Activated T-helper 2 cell treated with anti-CD3 and anti-CD28 coated beads, Interferon-gamma antibody, Interleukin-2, Interleukin-4, amounts not matched to agents 10 μg/mL and 5 μg/mL and 100 μg/mL, durations not matched to agents 14 hours and 24 hours and 36 hours (primary cell): ENCODE measurements around the gene SLC44A4. TPM values are rescaled to one million over a fixed set of nuclear protein-coding genes. Genes with fewer than 3 reads are reported as not detected.
"Not testable (repeated sequence)": the region's sequence is repeated elsewhere in the genome, so short reads cannot be mapped to it uniquely, and the experiment has no call there.

Source experiments
- DNase-seq: peaks from one replicate; pipeline ENCODE4 v3.0.0; 2021; ENCODE audit warnings: low spot score
- H3K27ac Mint-ChIP-seq: one replicate; pipeline ENCODE4 v1.8.0; 2021; ENCODE audit warnings: mixed read lengths
- H3K27me3 Mint-ChIP-seq: one replicate; pipeline ENCODE4 v1.8.0; 2021; ENCODE audit warnings: low read depth, mixed read lengths
- H3K36me3 Mint-ChIP-seq: one replicate; pipeline ENCODE4 v1.8.0; 2021; ENCODE audit warnings: low read depth, mixed read lengths
- H3K4me1 Mint-ChIP-seq: one replicate; pipeline ENCODE4 v1.8.0; 2021; ENCODE audit warnings: low read depth, mixed read lengths
- H3K4me3 Mint-ChIP-seq: one replicate; pipeline ENCODE4 v1.8.0; 2021; ENCODE audit warnings: low read depth, mild to moderate bottlenecking, moderate library complexity, mixed read lengths
- H3K9me3 Mint-ChIP-seq: one replicate; pipeline ENCODE4 v1.8.0; 2021; ENCODE audit warnings: mixed read lengths
- intact Hi-C: fragments of 100-400 bp; cut with micrococcal nuclease; formaldehyde crosslinking; loops from one replicate; pipeline ENCODE4 v1.15.1; 2023
- total RNA-seq: library from RNA; stranded (reverse); gene quantifications from 2 replicates; pipeline ENCODE4 v1.2.3, GENCODE V29; 2022

The SLC44A4 gene
- total RNA-seq = 0.18 TPM in 1 of 2 replicates, not detected in the other

DNA sequence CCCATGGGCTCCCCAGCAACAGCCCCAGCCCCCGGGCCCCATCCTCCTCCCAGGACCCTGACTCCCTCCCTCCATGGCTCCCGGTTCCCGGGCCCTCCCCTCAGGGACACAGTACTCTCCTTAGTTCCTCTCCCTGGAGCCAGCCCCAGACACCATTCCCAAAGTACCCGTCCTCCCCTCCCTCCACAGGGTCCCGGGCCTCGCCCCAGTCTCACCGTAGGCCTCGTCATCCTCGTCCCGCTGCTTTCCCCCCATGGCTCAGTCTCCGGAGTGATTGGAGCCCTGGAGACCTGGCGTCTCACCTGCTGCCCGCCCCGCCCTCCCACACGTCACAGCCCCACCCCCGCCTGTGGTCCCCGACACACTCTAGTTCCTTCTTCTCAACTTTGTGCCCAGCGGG is at the start of gene SLC44A4:
SLC44A4 (minus strand) TSS at position 272 of the 400 bp plus-strand sequence; CDS start at position 255, 17 bp downstream.
- H3K27ac Mint-ChIP-seq = no peak within 1 kb of the TSS

DNA sequence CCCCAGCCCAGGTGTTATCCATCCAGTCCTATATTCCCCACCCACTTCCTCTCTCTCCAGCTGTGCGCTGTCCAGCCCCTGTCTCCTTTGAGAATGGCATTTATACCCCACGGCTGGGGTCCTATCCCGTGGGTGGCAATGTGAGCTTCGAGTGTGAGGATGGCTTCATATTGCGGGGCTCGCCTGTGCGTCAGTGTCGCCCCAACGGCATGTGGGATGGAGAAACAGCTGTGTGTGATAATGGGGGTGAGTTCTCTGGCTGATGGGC is 49.8 kb upstream of the SLC44A4 start:
- Mint-ChIP-seq H3K9me3 (no peaks in the 10 kb centered on the region), H3K27me3 (peaks cover 3% of the 10 kb centered on the region), H3K4me1 (no peaks in the 10 kb centered on the region), H3K27ac (no peak overlapping the region), H3K4me3 (no peak overlapping the region), H3K36me3 (no peaks in the 10 kb centered on the region)
- DNase-seq = no peak
- intact Hi-C loops = no loop called here

More for the DNA sequence above, at the start of gene SLC44A4:
- no peak within 1 kb of the TSS for H3K4me3 Mint-ChIP-seq
- DNase-seq = no peak
- H3K36me3 Mint-ChIP-seq = peaks cover 35% of the 10 kb centered on the region
- H3K9me3 Mint-ChIP-seq = no peaks in the 10 kb centered on the region
- no peaks in the 10 kb centered on the region for H3K27me3 Mint-ChIP-seq
- H3K4me1 Mint-ChIP-seq = peaks cover 4% of the 10 kb centered on the region
- intact Hi-C loops = no loop called here

DNA sequence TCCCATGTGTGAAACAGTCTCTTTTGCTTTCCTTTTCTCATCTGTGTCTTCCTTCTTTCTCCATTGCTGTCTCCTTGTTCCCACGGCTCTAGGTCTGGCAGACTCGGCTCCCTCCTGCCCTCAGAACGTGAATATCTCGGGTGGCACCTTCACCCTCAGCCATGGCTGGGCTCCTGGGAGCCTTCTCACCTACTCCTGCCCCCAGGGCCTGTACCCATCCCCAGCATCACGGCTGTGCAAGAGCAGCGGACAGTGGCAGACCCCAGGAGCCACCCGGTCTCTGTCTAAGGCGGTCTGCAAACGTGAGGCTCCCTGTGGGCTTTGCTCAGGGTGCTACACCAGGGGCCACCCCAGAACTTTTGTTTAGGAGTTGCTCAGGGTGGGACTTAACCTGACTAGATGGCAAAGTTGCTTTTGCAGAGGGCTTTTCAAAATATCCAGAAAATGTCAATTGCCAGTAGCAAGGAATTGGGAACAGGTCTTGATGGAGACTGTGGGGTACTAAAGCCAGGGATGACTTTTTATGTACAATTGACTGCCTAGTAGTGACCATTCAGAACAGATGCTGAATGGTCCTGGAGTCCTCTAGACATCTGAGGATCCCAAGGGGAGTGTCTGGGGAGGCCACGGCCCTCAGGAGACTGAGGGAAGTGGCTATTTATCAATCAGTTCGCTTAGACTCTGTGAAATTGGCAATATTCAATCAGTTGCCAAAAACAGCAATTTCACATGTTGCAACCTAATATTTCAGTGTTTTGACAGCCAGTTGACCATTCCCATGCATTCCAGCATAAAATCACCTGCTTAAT is 49.3 kb upstream of the SLC44A4 start:
- intact Hi-C loops = no loop called here

DNA sequence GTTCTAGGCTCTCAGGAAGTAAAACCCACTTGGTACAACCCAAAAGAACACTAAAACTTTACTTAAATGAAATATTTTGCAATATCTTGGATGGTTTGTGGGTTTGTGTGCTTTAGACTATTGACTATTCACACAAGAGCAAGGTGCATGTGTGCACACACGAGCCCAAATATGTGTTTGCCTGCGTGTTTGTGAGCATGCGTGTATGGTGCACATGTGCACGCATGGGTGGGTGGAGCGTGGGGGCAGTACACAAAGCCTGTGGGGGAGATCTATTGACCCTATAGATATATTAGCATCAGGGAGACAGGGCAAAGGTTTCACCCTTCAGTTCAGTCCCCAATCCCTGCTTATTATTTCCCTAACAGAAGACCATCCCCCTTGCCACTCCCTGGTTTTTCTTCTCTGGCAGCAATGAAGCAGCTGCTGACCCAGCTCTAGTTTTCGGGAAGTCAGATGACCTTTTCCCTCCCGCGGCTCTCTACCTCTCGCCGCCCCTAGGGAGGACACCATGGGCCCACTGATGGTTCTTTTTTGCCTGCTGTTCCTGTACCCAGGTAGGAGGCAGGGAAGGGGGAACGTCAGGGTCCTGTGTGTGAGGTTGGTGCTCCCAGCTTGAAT is 48.6 kb upstream of the SLC44A4 start, which contains the start of gene C2:
C2 (plus strand) TSS at position 476 of the 621 bp plus-strand sequence; CDS start at position 512, 36 bp downstream.
- Mint-ChIP-seq H3K4me1 (no peaks in the 10 kb centered on the region), H3K9me3 (no peaks in the 10 kb centered on the region), H3K27me3 (peaks cover 3% of the 10 kb centered on the region), H3K36me3 (no peaks in the 10 kb centered on the region), H3K4me3 (no peak within 1 kb of the TSS), H3K27ac (no peak within 1 kb of the TSS)
- intact Hi-C loops = no loop called here
- no peak for DNase-seq

More for the DNA sequence above, 49.3 kb upstream of the SLC44A4 start:
- Mint-ChIP-seq H3K4me3 (no peak overlapping the region), H3K27ac (no peak overlapping the region), H3K9me3 (no peaks in the 10 kb centered on the region), H3K27me3 (peaks cover 3% of the 10 kb centered on the region), H3K36me3 (no peaks in the 10 kb centered on the region), H3K4me1 (no peaks in the 10 kb centered on the region)
- DNase-seq = no peak

DNA sequence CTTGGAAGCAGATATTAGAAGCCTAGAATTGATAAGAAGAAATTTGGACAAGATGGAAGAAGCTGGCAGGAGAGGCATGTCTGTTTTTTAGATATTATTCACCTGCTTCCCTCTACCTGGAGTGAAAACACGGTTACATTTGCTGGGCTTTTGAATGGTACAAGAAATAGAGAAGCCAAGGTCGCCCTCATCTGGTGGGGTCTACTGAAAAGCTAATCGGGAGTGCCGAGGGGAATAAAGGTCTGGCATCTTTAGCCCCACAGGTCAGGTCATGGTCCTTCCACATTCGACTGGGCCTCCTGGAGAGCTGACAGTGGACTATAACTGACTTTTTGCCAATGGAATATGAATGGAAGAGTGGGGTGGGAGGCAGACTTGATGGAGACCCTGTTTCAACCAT is 44.1 kb upstream of the SLC44A4 start:
- no peaks in the 10 kb centered on the region for H3K9me3 Mint-ChIP-seq
- H3K4me3 Mint-ChIP-seq = no peak overlapping the region
- H3K27me3 Mint-ChIP-seq = peaks cover 2% of the 10 kb centered on the region
- no peak for DNase-seq
- H3K36me3 Mint-ChIP-seq = no peaks in the 10 kb centered on the region
- no peaks in the 10 kb centered on the region for H3K4me1 Mint-ChIP-seq
- intact Hi-C loops = no loop called here
- H3K27ac Mint-ChIP-seq = no peak overlapping the region

DNA sequence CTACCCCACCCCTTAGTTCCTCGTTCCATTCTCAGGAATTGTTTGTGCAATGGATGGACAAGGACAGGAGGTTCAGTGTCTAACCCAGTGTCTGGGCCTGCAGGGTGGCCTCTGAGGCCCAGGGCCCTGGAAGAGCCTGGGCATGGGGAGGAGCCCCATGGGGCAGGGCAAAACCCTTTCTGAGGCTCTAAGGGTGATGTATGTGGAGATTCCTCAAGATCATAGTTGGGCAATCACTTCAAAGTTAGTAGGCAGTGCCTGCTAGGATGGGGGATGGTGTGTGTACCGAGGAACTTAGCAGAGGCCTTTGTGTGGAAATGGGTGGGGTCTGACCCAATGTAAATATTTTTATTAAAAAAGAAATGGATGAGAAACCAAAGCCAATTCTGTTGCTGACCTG is 42.0 kb upstream of the SLC44A4 start:
- Mint-ChIP-seq H3K27me3 (no peaks in the 10 kb centered on the region), H3K27ac (no peak overlapping the region), H3K4me1 (no peaks in the 10 kb centered on the region), H3K4me3 (no peak overlapping the region), H3K9me3 (no peaks in the 10 kb centered on the region), H3K36me3 (no peaks in the 10 kb centered on the region)
- intact Hi-C loops = no loop called here
- no peak for DNase-seq

DNA sequence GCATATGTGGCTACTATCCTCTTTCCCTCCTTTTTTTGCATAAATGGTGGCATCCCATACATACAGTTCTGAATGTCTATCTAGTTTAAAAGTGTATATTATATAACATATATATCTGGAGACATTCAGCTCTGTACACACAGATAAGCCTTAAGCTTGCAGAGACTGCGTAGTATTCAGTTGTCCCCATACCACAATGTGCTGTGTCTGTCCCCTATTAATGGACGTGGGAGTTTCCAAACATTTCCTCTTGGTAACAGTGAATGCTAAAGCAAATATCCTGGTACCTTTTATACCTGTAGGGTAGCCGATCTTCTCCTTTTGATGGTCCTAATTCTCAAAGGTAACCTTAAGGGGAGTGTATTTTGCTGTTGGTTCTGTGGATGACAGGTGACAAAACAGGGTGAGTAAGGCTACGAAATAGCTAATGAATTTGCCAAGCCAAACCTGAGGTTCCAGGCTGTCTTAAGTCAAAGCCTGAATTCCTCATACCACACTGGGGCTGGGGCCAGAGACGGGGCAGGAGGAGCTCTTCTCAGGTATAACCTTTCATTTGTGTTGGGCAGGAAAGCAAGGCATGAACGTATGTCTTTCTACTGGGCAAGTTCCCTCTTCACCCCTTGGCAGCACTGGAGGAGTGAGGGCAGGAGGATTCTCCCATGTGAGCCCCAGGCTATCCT is 41.0 kb upstream of the SLC44A4 start:
- Mint-ChIP-seq H3K9me3 (no peaks in the 10 kb centered on the region), H3K4me1 (no peaks in the 10 kb centered on the region), H3K36me3 (no peaks in the 10 kb centered on the region), H3K27me3 (no peaks in the 10 kb centered on the region), H3K4me3 (no peak overlapping the region), H3K27ac (no peak overlapping the region)
- intact Hi-C loops = no loop called here
- no peak for DNase-seq

DNA sequence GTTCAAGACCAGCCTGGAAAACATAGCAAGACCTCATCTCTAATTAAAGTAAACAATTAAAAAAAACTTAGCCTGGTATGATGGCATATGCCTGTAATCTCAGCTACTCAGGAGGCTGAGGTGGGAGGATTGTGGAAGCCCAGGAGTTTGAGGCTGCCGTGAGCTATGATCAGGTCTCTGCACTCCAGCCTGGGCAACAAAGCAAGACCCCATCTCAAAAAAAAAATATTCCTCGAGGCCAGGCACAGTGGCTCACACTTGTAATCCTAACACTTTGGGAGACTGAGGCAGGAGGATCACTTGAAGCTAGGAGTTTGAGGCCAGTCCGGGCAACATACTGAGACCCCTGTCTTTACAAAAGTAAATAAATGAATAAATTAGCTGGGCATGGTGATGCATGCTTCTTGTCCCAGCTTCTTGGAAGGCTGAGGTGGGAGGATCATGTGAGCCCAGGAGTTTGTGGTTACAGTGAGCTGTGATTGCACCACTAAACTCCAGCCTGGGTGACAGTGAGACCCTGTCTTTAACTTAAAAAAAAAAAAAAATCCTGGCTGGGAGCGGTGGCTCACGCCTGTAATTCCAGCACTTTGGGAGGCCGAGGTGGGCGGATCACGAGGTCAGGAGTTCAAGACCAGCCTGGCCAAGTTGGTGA is 39.4 kb upstream of the SLC44A4 start:
- no peak for DNase-seq
- no peaks in the 10 kb centered on the region for H3K4me1 Mint-ChIP-seq
- intact Hi-C loops = no loop called here
- no peaks in the 10 kb centered on the region for H3K27me3 Mint-ChIP-seq
- no peaks in the 10 kb centered on the region for H3K9me3 Mint-ChIP-seq
- H3K27ac Mint-ChIP-seq = no peak overlapping the region
- no peak overlapping the region for H3K4me3 Mint-ChIP-seq
- H3K36me3 Mint-ChIP-seq = no peaks in the 10 kb centered on the region

DNA sequence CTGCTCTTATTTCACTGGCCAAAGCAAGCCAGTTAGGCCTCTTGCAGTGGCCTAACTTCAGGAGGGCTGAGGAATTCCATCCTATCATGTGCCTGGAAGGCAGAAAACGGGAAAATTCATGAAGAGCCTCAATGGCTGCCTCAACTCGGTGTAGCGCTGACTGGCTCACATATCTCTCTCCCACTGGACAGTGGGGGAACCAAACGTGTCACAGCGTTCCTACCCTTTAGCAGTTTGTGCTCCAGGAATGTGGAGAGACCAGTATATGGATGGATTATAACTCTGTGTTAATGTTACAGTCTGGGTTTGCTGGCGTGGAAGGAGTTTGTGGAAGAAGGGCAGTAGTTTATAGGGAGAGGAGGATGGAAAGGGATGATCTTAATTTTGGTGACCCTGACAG is 37.0 kb upstream of the SLC44A4 start:
- DNase-seq = no peak
- no peak overlapping the region for H3K27ac Mint-ChIP-seq
- intact Hi-C loops = no loop called here
- H3K4me3 Mint-ChIP-seq = no peak overlapping the region
- H3K36me3 Mint-ChIP-seq = no peaks in the 10 kb centered on the region
- no peaks in the 10 kb centered on the region for H3K27me3 Mint-ChIP-seq
- no peaks in the 10 kb centered on the region for H3K9me3 Mint-ChIP-seq
- peaks cover 2% of the 10 kb centered on the region for H3K4me1 Mint-ChIP-seq

DNA sequence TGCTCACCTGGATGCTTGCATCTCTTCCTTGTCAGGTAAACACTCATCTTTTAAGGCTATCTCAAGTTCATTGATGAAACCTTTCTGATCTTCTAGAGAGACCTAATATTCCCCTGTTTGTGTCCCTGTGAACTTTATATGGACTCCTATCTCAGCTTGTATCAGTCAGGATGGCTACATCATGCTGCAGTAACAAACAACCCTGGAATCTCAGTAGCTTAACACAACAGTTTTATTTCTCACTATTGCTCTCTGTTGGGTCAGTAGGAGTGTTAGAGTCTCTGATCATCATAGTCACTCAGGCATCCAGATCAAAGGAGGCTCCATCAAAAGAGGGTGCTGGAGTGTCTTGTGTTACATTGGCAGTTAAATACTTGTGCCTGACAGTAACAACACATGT is 36.6 kb upstream of the SLC44A4 start:
- Mint-ChIP-seq H3K9me3 (no peaks in the 10 kb centered on the region), H3K36me3 (no peaks in the 10 kb centered on the region), H3K4me3 (no peak overlapping the region), H3K27me3 (no peaks in the 10 kb centered on the region), H3K27ac (no peak overlapping the region), H3K4me1 (peaks cover 3% of the 10 kb centered on the region)
- no peak for DNase-seq
- intact Hi-C loops = no loop called here

DNA sequence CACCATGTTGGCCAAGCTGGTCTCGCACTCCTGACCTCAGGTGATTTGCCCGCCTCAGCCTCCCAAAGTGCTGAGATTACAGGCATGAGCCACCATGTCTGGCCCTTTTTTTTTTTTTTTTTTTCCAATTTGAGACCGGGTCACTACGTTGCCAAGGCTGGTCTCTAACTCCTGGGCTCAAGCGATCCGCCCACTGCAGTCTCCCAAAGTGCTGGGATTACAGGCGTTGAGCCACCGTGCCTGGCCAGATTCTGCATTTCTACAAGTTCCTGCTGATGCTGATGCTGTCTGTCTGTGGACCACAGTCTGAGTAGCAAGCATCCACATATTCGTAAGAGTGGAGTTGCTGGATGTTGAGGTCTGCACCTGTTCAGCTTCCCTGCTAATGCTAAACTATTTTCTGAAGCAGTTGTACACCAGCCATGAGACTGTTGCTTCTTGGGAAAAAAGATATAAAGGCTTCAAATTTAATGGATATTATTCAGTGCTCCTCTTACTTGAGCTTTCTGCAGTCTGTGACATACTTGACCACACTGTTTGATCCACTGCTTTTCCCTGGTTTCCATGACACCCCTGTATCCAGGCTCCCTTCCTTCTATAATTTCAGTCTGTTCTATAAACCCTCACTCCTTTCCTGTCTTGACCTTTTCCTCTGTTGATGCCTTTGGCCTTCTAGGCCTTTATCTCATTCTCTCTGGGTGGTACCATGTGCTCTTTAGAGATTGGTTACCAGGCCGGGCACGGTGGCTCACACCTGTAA is 33.2 kb upstream of the SLC44A4 start:
- Mint-ChIP-seq H3K9me3 (no peaks in the 10 kb centered on the region), H3K4me3 (no peak overlapping the region), H3K27me3 (no peaks in the 10 kb centered on the region), H3K4me1 (peaks cover 14% of the 10 kb centered on the region), H3K27ac (no peak overlapping the region), H3K36me3 (no peaks in the 10 kb centered on the region)
- no peak for DNase-seq
- intact Hi-C loops = no loop called here

DNA sequence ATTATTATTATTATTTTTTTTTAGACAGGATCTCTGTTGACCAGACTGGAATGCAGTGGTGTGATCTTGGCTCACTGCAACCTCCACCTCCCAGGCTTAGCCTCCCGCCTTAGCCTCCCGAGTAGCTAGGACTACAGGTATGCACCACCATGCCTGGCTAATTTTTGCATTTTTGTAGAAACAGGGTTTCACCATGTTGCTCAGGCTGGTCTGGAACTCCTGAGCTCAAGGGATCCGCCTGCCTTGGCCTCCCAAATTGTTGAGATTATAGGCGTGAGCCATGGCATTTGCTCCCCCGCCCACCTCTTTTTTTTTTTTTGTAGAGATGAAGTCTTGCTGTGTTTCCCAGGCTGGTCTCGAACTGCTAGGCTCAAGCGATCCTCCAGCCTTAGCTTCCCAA is 30.5 kb upstream of the SLC44A4 start:
- intact Hi-C loops, H3K9me3 Mint-ChIP-seq, DNase-seq, H3K4me3 Mint-ChIP-seq, H3K27me3 Mint-ChIP-seq, H3K27ac Mint-ChIP-seq, H3K36me3 Mint-ChIP-seq: not testable (repeated sequence)
- peaks cover 14% of the 10 kb centered on the region for H3K4me1 Mint-ChIP-seq
